ENCODE measurements around the gene H2BW2. TPM values are rescaled to one million over a fixed set of nuclear protein-coding genes. Genes with fewer than 3 reads are reported as not detected.
"Not testable (repeated sequence)": the region's sequence is repeated elsewhere in the genome, so short reads cannot be mapped to it uniquely, and the experiment has no call there.

Gene H2BW2
- not detected for total RNA-seq

GRCh38 chrX:104039689-104040505 is at the start of gene H2BW2:
TSS of gene H2BW2 (plus strand) at chrX:104039956. CDS start at chrX:104039995, 39 bp downstream.
- whole genome bisulfite sequencing, 2 donors = 91 to 97% methylated on average over 37 to 39 of the region's 39 CpGs

GRCh38 chrX:103999234-103999633 is 40.5 kb upstream of the H2BW2 start:
- no peak for DNase-seq (ENCODE audit: low spot score in 2 of 2)
- H3K4me3 ChIP-seq (ENCODE audit: low read depth, poor library complexity, severe bottlenecking) = no peak overlapping the region
- intact Hi-C loops (cut with DNase I; ENCODE audit: low total_unique reads) = no loop called here
- TF ChIP-seq CTCF (IDR thresholded peaks at IDR 0.05) = no peak
- 55 to 56% methylated on average over 5 of the region's 5 CpGs for WGBS, 2 donors

More at GRCh38 chrX:104039689-104040505, at the start of gene H2BW2:
- no peak within 1 kb of the TSS for H3K4me3 ChIP-seq (ENCODE audit: low read depth, poor library complexity, severe bottlenecking)
- TF ChIP-seq POLR2A (IDR thresholded peaks at IDR 0.05) = no peak
- no peak for TF ChIP-seq CTCF (IDR thresholded peaks at IDR 0.05)
- intact Hi-C loops (cut with DNase I; ENCODE audit: low total_unique reads) = no loop called here
- DNase-seq (ENCODE audit: low spot score in 2 of 2) = peak in 1 of 2 donors; percentile 85

GRCh38 chrX:104008831-104009230 is 30.9 kb upstream of the H2BW2 start:
- no peak overlapping the region for H3K4me3 ChIP-seq (ENCODE audit: low read depth, poor library complexity, severe bottlenecking)
- intact Hi-C loops (cut with DNase I; ENCODE audit: low total_unique reads) = no loop called here
- WGBS, 2 donors = 67 to 70% methylated on average over 5 of the region's 5 CpGs
- DNase-seq (ENCODE audit: low spot score in 2 of 2) = no peak
- no peak for TF ChIP-seq CTCF (IDR thresholded peaks at IDR 0.05)
- TF ChIP-seq POLR2A (IDR thresholded peaks at IDR 0.05) = no peak

GRCh38 chrX:104013158-104013557 is 26.6 kb upstream of the H2BW2 start:
- DNase-seq (ENCODE audit: low spot score in 2 of 2) = peak in 1 of 2 donors; percentile 88
- no peak for TF ChIP-seq CTCF (IDR thresholded peaks at IDR 0.05)
- intact Hi-C loops (cut with DNase I; ENCODE audit: low total_unique reads) = no loop called here

GRCh38 chrX:104013606-104014005 is 26.1 kb upstream of the H2BW2 start, which contains the start of gene H2BW1:
TSS of gene H2BW1 (minus strand) at chrX:104013708. CDS start at chrX:104013576, 132 bp downstream.
- 92 to 93% methylated on average over 20 of the region's 20 CpGs for WGBS, 2 donors
- DNase-seq (ENCODE audit: low spot score in 2 of 2) = no peak
- no peak for TF ChIP-seq POLR2A (IDR thresholded peaks at IDR 0.05)
- no peak for TF ChIP-seq CTCF (IDR thresholded peaks at IDR 0.05)
- H3K4me3 ChIP-seq (ENCODE audit: low read depth, poor library complexity, severe bottlenecking) = no peak within 1 kb of the TSS
- intact Hi-C loops (cut with DNase I; ENCODE audit: low total_unique reads) = no loop called here

More at GRCh38 chrX:104013158-104013557, 26.6 kb upstream of the H2BW2 start:
- 88 to 92% methylated on average over 22 to 24 of the region's 24 CpGs for WGBS, 2 donors
- H3K4me3 ChIP-seq (ENCODE audit: low read depth, poor library complexity, severe bottlenecking) = no peak overlapping the region

GRCh38 chrX:104015576-104015975 is 24.2 kb upstream of the H2BW2 start:
- H3K4me3 ChIP-seq (ENCODE audit: low read depth, poor library complexity, severe bottlenecking); intact Hi-C loops (cut with DNase I; ENCODE audit: low total_unique reads); DNase-seq (ENCODE audit: low spot score in 2 of 2): not testable (repeated sequence)
- WGBS, 2 donors = 43 to 50% methylated on average over 8 of the region's 8 CpGs
